GM18498 (cell line): Measurements from ENCODE around the gene FER.
"Not testable (repeated sequence)": the region's sequence is repeated elsewhere in the genome, so short reads cannot be mapped to it uniquely, and the experiment has no call there.

ENCODE experiments used
- ATAC-seq: cut with Tn5 transposase; IDR thresholded peaks from one replicate; pipeline ENCODE4 v1.9.1; 2021; ENCODE audit warnings: mild to moderate bottlenecking, moderate library complexity; ENCODE audit not compliant: unreplicated experiment

Gene FER

DNA sequence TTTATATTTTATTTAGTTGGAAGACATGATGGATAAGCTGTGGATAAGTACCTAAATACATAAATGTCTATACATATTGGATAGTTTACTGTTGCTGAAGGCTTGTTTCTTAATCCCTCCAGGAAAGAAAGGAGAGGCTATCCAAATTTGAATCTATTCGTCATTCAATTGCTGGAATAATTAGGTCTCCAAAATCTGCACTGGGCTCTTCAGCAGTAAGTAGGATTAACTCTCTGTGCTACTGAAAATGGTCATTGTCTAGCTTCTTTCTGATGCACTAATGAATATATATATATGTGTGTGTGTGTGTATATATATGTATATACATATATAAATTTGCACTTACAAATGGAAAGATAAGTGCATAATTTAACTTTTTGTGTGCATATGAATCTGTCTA, 198.3 kb downstream of the FER start:
- ATAC-seq, result no peak

GRCh38 chr5:108947164-108947563, 199.5 kb downstream of the FER start:
- ATAC-seq, result no peak

DNA sequence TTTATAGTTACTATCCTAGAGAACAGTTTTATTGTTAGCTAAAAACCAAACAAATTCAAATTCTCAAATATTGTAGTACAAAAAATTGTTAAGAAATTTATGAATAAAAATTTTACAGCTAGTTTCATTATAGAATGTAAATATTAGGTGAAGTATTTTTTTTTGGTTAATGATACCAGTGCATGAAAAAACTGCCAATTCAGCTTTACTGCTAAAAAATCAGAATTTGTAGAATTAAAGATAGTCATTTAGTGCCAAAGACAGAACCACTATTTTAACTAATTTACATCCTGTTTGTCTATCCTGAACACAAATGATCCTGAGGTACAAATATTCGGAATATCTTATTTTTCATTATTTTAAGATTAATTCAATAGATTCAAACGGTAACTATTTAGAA, 202.6 kb downstream of the FER start:
- no peak for ATAC-seq

DNA sequence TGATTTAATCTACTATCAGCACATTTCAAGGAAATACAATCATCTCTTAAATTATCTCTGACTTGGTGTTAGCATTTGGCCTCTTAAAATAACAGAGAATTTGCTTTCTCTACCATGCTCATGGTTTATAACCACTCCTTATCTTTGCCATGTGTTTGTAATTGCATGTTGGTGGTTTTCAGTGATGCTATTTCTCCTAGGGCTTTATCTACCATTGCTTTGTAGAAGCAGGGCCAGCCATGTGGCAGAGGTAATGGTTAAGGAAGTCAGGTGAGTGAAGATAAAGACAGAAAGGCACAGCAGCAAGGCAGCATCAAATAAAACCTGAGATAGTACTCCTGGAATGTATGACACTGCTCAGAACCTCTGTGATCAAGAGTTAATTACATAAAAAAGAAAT, 206.2 kb downstream of the FER start:
- ATAC-seq, result no peak

DNA sequence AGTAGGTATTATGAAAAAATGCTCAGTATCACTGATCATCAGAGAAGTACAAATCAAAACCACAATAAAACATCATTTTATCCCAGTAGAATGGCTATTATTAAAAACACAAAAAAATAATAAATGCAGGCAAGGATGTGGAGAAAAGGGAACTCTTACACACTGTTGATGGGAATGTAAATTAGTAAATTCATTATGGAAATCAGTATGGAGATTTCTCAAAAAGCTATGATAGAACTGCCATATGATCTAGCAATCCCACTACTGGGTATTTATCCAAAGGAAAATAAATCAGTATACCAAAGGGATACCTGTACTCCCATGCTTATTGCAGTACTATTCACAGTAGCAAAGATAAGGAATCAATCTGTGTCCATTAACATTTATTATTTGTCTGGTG, 209.6 kb downstream of the FER start:
- no peak for ATAC-seq

GRCh38 chr5:108966910-108967309, 219.2 kb downstream of the FER start:
- no peak for ATAC-seq

DNA sequence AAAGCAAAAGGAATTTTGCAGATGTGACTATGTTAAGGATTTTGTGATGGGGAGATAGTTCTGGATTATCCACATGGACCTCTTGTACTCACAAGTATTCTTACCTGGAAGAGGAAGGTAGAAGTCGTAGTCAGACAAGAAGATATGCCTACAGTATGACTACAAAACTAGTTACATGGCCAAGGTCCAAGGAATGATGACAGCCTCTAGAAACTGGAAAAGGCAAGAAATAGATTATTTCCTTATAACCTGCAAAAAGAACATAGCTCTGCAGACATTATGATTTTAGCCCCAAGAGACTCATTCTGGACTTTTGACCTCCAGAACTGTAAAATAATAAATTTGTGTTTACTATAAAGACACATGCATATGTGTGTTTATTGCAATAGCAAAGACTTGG, 226.9 kb downstream of the FER start:
- ATAC-seq, result no peak

GRCh38 chr5:108975697-108976096, 228.0 kb downstream of the FER start:
- no peak for ATAC-seq

- ATAC-seq, result no peak
These were observed 235.9 kb downstream of the FER start for GRCh38 chr5:108983461-108984092.

DNA sequence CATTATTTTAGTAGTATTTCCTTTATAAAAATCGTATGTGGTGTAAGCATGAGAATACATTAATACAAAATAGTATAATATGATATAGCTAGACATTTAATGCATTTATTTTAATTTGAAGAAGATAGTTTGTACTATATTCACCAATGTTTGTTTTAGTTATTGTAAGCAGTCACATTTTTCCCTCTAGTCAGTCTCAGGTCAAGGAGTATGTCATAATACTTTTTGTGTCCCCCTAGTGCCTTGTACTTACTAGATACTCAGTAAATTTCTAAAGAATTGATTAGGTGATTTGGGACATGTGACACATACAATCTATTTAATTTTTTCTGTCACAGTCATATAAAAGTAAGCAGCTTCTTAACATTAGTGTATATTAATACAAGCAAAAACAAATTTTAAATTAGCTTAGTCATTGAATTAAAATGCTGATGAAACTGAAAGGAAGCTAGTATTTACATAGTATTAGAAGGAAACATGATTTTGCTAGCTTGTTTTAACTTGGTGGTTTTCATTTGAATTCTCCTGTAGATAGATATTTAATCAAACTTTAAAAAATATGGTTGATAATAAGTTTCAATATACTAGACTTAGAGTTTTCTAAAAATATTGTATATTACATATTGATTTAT, 242.2 kb downstream of the FER start:
- no peak for ATAC-seq

DNA sequence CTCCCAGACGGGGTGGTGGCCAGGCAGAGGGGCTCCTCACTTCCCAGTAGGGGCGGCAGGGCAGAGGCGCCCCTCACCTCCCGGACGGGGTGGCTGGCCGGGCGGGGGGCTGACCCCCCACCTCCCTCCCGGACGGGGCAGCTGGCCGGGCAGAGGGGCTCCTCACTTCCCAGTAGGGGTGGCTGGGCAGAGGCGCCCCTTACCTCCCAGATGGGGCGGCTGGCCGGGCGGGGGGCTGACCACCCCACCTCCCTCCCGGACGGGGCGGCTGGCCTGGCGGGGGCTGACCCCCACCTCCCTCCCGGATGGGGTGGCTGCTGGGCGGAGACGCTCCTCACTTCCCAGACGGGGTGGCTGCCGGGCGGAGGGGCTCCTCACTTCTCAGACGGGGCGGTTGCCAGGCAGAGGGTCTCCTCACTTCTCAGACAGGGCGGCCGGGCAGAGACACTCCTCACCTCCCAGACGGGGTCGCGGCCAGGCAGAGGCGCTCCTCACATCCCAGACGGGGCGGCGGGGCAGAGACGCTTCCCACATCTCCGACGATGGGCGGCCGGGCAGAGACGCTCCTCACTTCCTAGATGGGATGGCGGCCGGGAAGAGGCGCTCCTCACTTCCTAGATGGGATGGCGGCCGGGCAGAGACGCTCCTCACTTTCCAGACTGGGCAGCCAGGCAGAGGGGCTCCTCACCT, 244.8 kb downstream of the FER start:
- ATAC-seq, result not testable (repeated sequence)

- not testable (repeated sequence) for ATAC-seq
These were observed 245.7 kb downstream of the FER start for GRCh38 chr5:108993440-108993839.

DNA sequence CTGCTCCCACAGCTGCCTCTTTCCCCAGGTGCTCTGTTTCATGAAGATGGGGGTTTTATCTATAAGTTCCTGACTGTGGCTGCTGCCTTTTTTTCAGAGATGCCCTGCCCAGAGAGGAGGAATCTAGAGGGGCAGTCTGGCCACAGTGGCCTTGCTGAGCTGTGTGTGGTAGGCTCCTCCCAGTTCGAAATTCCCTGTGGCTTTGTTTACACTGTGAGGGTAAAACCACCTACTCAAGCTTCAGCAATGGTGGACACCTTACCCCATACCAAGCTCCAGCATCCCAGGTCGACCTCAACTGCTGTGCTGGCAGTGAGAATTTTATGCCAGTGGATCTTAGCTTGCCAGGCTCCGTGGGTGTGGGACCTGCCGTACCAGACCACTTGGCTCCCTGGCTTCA, 250.0 kb downstream of the FER start:
- no peak for ATAC-seq

DNA sequence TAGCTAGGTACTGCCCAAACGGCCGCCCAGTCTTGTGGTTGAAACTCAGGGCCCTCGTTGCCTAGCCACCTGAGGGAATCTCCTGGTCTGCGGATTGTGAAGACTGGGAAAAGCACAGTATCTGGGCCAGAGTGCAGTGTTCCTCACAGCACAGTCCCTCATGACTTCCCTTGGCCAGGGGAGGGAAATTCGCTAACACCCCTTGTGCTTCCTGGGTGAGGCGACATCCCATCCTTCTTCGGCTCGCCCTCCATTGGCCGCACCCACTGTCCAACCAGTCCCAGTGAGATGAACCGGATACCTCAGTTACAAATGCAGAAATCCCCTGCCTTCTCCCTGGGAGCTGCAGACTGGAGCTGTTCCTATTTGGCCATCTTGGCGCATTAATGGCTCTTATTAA, 250.5 kb downstream of the FER start:
- no peak for ATAC-seq

DNA sequence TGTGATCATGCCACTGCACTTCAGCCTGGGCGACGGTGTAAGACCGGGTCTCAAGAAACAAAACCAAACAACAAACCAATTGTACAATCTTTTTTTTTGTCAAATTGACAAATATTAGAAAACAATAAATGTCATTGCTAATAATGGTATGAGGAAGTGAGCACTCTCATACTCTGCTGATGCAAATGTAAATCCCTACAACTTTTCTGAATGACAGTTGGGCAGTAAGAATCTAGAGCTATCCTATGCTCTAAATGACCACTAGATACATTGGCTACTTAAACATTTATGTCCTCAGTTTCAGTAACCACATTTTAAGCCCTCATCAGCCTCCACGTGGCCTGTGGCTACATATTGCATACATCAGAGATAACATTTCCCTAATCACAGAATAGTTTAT, 256.2 kb downstream of the FER start:
- peak; percentile 75 for ATAC-seq

GRCh38 chr5:109005297-109006009, 257.8 kb downstream of the FER start:
- ATAC-seq, result no peak

DNA sequence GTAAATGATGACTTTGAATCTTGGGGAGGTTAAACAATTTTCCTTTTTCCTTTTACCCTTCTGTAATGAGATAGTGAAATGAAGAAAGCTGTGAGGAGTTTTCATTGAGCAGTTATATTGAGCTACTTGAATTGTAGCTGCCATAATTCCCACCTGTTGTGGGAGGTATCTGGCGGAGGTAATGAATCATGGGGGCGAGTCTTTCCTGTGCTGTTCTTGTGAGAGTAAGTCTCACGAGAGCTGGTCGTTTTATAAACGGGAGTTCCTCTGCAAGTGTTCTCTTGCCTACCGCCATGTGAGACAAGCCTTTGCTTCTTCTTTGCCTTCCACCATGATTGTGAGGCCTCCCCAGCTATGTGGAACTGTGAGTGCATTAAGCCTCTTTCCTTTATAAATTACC, 258.4 kb downstream of the FER start:
- ATAC-seq, result no peak

- ATAC-seq, result peak; percentile 62
These were observed 268.6 kb downstream of the FER start for GRCh38 chr5:109016300-109016699.

DNA sequence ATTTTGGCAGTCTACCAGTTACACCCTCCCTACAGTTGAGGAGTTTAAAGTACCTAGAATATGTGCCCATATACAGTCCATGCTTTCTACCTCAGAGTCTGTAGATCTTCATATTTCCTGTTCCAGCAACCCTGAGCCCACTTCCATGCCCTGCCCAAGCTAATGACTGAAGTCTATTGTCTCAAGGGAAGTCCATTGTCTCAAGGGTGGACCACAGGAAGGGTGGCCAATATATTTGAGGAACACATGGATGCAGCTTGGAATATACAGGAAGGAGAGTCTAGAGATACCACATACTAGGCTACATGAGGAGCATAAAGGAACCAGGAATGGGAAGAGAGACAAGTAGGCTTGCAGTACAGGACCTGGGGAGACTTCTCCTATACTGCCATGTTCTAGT, 274.4 kb downstream of the FER start:
- no peak for ATAC-seq

DNA sequence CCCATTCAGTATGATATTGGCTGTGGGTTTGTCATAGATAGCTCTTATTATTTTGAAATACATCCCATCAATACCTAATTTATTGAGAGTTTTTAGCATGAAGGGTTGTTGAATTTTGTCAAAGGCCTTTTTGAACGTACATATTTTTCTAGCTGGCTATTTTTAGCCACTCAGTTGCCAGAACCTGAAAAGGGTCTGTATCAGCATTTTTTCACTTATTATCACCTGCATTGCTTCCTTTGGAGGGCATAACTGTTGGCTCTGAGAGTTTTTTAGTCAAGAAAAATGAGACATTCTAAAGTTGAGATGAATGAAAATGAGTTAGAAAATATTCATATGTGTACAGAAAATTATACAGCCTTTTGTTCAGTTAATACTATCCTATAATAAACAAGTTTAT, 278.0 kb downstream of the FER start:
- ATAC-seq, result not testable (repeated sequence)

- no peak for ATAC-seq
These were observed 280.4 kb downstream of the FER start for GRCh38 chr5:109027983-109028607.
